Measurements from ENCODE around the gene SORCS2.
"Not testable (repeated sequence)": the region's sequence is repeated elsewhere in the genome, so short reads cannot be mapped to it uniquely, and the experiment has no call there.

SORCS2 gene

DNA sequence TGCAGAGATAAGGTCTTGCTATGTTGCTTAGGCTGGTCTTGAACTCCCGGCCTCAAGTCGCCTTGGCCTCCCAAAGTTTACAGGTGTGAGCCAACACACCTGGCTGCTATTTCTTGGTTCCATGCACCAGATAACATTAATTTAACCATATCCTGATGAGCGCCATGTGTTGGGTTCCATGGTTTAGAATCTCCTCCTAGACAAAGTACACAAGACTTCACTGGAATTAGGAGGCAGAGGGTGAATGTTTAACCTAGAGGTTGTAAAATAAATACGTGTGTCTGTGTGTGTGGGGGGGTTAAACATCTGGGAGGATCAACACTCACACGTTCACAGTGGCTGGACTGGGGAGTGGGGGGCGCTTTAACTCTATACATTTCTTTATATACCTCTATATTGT is 32.4 kb upstream of the SORCS2 start:
- no peak for DNase-seq (ENCODE audit: insufficient read length, low spot score)
- no peak for FAIRE-seq

DNA sequence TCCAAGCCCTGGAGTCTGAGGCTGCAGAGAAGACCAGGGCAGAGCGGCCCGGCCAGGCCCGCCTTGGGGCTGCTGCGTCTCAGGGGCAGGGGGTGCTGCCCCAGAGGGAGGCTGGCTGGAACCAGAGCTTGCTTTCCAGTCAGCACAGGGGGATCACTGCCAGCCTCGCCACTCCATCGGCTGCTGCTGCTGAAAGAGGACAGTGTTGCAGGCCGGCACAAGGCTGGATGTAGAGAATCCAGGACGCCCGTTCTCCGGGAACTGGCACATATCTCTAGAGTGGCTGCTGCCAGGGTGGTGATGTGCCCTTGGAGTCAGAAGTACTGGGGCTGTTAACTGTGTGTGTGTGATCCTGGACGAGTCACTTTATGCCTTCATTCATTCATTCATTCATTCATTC is 31.9 kb upstream of the SORCS2 start:
- no peak for DNase-seq (ENCODE audit: insufficient read length, low spot score)

DNA sequence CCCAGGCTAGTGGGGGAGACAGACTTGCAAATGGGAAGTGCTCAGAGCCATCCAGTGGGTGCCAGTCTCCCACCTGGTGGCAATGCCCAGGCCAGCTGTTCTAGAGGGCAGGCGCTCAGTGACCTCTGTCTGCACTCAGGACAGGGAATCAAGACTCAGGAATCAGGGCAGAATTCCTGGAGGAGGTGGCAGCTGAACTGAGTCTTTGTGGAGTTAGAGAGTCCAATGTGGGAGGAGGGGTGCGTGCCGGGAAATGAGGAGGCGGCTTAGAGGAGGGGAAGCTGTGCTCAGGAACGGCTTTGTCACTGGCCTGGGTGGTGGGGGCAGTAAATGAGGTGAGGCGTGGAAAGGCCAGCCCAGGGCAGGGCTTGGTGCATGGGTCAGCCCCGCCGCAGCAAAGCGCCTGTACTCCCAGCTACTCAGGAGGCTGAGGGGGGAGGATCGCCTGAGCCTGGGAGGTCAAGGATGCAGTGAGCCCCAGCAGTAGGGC is 31.3 kb upstream of the SORCS2 start:
- FAIRE-seq (no peak), DNase-seq (ENCODE audit: insufficient read length, low spot score) (no peak)

More for the DNA sequence above, 31.9 kb upstream of the SORCS2 start:
- FAIRE-seq, result no peak

DNA sequence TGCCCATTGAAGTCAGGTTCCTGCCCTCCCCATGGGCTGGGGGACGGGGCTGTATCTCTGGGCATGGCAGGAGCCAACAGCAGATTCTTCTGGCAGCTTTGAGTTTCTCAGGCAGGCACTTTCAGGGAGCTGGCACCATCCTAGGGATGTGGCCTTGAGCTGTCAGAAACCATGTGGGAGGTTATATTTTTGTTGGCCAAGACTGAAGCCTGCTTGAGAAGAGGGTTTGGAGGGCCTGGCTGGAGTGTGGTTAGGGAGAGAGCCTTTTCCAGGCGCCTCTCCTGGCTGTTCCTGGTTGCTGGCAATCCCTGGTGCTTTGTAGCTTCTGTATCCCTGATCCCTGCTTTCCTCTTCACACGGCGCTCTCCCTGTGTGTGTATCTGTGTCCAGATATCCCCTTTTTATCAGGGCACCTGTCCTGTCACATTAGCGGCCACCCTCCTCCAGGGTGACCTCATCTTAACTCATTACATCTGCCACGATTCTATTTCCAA is 30.6 kb upstream of the SORCS2 start:
- FAIRE-seq, result no peak
- DNase-seq (ENCODE audit: insufficient read length, low spot score), result no peak

DNA sequence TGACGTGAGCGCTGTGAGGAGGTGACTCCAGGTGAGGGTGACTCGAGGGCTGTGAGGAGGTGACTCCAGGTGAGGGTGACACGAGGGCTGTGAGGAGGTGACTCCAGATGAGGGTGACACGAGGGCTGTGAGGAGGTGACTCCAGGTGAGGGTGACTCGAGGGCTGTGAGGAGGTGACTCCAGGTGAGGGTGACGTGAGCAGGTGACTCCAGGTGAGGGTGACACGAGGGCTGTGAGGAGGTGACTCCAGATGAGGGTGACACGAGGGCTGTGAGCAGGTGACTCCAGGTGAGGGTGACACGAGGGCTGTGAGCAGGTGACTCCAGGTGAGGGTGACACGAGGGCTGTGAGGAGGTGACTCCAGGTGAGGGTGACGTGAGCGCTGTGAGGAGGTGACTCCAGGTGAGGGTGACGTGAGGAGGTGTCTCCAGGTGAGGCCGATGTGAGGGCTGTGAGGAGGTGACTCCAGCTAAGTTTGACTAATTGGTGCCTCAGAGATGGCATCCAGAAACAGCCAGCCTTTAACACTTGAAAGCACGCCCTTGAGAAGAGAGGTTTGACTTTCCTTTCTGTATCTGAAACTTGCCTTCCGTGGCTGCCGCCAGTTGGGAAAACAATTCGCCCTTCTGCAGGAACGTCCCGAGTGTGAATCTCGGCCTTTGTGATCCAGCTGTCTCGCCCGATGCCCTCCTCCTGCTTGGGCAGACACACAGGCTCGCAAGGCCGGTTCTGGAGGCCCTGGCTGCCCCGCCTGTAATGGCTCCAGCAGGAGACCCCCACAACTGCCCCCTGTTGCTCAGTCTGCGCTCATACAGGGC is 27.1 kb upstream of the SORCS2 start:
- not testable (repeated sequence) for DNase-seq (ENCODE audit: insufficient read length, low spot score)
- peak; percentile 76 for FAIRE-seq

DNA sequence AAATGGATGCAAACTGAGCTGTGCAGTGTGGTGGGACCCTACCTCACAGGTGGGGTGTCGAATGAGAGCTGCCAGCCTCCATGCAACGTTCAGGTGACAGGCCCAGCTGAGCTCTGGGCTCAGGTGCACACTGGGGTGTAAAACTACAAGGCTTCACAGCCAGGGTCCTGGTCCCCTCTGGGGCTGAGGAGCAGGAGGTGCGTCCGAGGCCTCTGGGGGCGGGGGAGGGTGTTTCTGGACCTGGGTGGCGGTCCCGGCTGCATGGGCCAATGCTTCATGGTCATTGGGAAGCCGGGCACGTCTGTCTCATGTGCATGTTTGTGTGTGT is 26.5 kb upstream of the SORCS2 start:
- FAIRE-seq (no peak), DNase-seq (ENCODE audit: insufficient read length, low spot score) (no peak)

DNA sequence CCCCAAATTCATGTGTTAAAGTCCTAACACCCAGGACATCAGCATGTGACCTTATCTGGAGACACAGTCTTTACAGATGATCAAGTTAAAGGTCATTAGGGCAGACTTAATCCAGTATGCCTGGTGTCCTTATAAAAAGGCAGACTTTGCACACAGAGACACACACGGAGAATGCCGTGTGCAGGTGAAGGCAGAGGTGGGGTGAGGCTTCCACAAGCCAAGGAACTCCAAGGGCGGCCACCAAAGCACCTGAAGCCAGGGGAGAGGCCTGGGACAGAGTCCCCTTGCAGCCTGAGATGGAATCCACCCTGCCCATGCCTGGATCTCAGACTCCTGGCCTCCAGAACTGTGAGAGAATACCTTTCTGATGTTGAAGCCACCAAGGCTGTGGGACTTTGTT is 26.1 kb upstream of the SORCS2 start:
- FAIRE-seq (no peak), DNase-seq (ENCODE audit: insufficient read length, low spot score) (no peak)

DNA sequence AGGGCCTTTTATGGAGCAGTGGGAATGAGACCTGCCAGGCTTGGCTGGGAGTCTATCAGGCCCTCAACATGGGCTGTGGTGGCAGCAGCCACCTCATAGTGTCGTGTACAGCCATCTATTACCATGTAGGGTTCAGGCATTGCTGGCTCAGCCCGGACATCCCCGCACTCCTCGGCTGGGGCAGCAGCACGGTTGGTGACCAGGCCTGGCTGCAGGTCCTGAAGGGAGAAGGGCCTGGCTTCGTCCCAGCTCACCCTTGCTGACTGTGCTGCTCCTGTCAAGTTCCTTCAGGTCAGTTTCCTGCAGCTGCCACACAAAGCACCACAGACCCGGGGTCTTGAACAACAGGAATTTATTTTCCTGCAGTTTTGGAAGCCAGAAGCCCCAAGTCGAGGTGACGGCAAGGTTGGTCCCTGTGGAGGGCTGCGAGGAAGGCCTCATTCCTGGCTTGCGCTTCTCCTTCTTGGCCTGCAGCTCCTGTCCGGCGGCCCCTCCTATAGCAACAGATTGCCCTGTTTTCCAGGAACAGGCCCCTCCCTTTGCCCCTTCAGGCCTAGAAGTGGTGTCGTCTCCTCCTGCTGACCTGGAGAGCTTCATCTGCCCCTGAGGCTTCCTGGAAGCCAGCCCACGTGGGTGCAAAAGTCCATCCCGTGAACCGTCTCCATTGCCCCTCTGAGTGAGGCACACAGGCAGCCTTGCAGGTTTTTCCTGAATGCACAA is 25.2 kb upstream of the SORCS2 start:
- FAIRE-seq, result no peak
- no peak for DNase-seq (ENCODE audit: insufficient read length, low spot score)

DNA sequence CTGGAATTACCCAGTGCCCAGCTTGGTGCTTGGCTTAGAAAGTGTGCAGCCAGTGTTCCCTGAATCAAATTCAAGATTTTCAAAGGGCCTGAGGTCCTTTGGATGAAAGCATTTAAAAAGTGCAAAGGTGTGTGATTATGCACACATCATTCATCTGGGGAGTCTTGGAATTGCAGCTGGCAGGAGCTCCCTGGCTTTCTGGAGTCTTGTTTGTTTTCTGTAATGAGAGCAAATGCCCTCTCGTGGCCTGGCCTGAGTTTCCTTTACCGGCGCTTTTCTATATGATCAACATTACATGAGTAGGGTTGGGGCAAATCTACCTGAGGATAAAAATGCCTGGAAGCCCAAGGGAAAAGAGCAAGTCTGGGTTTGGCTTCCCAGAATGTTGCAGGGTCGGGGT is 24.6 kb upstream of the SORCS2 start:
- no peak for DNase-seq (ENCODE audit: insufficient read length, low spot score)
- FAIRE-seq, result no peak

DNA sequence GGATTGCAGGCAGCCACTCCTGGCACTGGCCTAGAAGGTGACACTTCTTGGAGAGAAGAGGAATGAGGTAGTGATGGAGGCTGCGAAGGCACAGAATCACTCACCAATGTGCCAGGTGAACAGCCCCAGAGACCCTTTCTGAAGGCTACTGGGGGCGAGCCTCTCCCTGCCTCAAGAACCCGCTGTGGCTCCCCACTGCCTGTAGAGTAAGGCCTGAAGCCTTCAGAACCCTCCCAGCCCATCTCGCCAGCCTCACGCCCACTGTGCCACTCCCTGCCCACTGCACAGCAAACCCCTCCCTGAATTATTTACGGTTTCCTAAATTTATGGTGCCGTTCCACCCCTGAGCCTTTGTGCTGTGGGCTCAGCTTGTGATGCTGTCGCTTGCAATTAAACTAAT is 24.2 kb upstream of the SORCS2 start:
- DNase-seq (ENCODE audit: insufficient read length, low spot score), result no peak
- no peak for FAIRE-seq

DNA sequence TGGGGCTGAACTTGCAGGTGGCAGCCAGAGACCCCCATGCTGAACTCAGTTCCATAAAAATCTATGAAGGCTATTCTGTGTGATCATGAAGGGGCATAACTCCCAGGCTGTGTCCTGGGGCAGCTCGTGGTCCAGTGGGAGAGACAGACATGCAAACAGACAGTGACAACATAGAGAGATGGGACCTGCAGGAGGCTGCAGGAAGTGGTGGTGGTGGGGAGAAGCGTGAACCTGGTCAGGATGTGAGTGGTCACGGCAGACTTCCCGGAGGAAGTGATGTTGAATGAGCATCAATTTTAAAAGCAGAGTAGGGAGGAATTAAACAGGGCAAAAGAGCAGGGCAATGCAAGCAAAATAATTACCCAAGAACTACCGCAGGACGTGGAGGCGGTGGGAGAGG is 23.2 kb upstream of the SORCS2 start:
- FAIRE-seq (no peak), DNase-seq (ENCODE audit: insufficient read length, low spot score) (no peak)

DNA sequence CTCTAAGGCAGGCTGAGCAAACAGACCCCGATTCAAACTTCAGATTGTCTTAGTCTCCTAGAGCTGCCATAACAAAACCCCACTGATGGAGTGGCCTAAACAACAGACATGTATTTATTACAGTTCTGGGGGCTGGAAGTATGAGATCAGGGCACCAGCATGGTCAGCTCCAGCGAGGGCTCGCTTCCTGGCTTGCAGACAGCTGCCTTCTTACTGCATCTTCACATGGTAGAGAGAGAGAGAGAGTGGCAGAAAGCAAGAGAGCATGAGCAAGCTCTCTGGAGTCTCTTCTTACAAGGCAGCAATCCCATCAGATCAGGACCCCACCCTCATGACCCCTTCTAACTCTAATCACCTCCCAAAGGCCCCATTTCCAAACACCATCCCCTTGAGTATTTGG is 22.3 kb upstream of the SORCS2 start:
- no peak for DNase-seq (ENCODE audit: insufficient read length, low spot score)
- FAIRE-seq, result no peak

DNA sequence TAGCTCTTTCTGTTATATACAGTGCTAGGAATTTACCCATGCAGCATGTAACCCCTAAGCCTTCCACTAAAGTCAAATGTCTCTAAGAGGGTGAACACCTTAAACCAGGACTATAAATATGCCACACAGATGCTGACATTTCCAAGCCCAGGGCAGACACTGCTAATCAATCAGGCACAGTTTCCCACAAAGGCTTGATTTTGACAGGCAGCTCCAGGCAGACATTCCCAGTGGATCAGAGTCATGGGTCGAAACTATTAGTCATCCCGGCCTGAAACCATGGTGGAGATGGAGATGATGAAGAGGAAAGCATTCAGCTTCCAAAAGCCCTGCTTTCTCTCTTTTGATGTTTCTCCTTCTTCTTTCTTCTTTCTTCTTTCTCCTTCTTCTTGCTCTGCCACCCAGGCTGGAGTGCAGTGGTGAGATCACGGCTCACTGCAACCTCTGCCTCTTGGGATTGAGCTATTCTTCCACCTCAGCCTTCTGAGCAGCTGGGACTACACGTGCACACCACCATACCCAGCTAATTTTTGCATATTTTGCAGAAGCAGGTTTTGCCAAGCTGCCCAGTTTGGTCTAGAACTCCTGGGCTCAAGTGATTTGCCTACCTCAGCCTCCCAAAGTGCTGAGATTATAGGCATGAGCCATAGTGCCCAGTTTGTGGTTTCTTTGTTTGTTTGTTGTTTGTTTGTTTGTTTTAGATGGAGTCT is 21.0 kb upstream of the SORCS2 start:
- FAIRE-seq (no peak), DNase-seq (ENCODE audit: insufficient read length, low spot score) (no peak)

DNA sequence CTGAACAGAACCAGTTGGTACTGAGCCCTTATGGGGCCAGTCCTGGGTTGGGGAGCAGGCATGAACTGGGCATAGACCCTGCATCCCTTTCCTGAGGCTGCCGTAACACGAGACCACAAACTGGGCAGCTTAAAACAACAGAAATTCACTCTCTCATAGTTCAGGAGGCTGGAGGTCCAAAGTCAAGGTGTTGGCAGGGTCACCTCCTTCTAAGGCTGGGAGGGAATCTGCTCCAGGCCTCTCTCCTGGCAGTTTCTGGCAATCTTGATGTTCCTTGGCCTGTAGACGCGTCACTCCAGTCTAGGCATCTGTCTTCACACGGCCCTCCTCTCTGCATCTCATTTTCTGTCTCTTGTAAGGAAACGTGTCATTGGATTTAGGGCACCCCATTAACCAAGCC is 19.8 kb upstream of the SORCS2 start:
- DNase-seq (ENCODE audit: insufficient read length, low spot score) (no peak), FAIRE-seq (no peak)

DNA sequence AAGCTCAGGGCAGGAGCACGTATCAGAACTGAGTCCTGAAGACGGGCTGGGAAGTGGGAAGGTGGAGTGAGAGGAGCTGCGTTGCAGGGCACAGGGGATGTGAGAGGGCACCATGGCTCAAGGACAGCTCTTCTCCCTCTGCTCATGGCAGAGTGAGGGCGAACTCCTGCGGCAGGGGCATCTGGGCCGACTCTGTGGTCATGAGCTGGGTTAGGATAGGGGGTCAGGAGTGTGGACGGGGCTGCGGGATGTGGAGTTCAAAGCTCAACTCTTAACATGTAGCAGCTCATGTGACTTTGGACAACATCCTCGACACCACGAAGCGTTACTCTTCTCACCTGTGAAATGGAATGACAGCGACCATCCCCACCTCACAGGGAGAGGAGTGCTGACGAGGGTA is 19.4 kb upstream of the SORCS2 start:
- DNase-seq (ENCODE audit: insufficient read length, low spot score) (no peak), FAIRE-seq (no peak)

DNA sequence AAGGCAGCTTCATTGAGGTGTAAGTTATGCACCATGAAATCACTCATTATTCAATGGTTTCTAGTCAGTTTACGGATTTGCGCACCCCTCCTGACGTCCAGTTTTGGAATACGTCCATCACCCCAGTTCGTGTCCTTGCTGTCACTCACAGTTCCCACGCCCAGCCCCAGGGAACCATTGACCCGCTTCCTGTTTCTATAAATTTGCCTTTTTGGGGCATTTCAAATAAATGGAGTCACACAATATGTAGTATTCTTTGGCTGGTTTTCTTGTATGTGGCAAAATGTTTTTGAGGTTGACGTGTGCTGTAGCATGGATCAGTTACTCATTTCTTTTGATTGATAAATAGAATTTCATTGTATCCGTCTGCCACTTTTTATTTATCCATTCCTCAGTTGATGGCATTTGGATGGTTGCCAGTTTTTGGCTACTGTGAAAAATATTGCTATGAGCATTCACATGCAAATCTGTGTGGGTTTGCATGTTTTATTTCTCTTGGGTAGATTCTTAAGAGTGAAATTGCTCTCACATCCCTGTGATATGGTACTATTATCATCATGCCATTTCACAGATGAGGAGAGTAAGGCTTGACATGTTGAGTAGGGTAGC is 18.4 kb upstream of the SORCS2 start:
- DNase-seq (ENCODE audit: insufficient read length, low spot score), result no peak
- FAIRE-seq, result no peak

DNA sequence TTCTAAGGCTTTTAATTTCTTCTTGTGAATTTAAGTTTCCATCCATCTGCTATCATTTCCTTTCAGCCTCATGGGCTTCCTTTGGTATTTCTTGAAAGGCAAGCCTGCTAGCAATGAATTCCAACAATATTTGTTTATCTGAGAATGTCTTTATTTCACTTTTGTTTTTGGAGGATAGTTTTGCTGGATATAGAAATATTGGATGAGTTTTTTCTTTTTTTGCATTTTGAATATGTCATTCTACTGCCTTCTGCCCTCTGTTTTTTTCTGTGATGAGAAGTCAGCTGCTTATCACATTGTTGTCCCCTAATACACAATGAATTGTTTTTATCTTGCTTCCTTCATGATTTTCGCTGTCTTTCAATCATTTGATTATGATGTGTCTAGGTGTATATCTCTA is 13.2 kb upstream of the SORCS2 start:
- no peak for FAIRE-seq
- DNase-seq (ENCODE audit: insufficient read length, low spot score), result no peak

DNA sequence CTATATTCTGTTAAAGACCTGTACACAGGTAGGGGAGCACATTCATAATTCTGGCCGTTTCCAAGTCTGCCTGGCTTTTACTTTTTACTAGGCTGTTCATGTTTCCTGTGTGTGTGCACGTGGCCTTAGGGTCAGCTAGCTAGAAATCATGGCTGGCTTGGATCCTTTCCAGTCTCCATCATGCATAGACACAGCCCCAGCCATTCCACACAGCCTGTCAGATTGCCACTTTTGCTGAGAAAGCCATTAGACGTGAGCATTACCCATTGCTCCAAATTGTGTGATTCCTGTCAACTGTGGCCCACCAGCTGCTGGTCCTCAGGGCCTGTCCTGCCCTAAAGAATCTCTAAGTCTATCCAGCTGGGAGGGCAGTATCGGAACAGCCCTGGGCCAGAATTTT is 11.4 kb upstream of the SORCS2 start:
- DNase-seq (ENCODE audit: insufficient read length, low spot score) (no peak), FAIRE-seq (no peak)

DNA sequence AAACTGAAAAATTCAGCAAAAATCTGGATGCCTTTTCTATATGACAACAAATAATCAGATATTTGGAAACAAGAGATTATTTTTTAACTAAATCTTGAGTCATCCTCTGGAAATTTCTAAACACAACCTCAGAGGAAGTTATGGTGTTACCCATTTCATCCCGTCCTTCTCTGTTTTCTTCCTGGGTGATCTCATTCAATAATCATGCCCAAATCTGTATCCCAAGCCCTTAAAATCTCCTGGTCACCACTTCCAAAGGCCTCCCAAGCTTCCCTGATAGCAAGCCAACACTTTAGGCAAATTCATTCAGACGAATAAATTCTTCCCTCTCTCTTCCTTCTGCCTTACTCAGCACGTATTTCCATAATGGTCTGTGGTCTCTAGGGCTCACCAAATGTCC is 9.7 kb upstream of the SORCS2 start:
- no peak for DNase-seq (ENCODE audit: insufficient read length, low spot score)
- FAIRE-seq, result no peak

DNA sequence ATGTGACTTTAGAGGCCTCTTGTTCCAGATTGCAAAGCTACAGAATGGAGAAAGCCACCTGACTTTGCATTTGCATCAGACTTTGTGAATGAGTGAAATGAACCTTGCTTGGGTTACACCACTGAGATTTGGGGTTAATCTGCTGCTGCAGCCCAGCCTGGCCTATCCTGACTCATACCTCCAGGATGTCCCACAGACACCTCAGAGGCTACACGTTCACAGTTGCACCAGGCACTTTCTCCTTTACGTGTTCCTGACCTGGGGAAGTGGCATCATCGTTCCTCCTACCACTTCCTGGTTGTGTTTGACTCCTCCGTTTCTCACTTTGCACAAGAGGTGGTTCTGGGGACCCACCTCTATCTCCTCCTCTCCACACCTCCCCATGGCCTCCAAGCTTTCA is 9.2 kb upstream of the SORCS2 start:
- no peak for FAIRE-seq
- no peak for DNase-seq (ENCODE audit: insufficient read length, low spot score)

DNA sequence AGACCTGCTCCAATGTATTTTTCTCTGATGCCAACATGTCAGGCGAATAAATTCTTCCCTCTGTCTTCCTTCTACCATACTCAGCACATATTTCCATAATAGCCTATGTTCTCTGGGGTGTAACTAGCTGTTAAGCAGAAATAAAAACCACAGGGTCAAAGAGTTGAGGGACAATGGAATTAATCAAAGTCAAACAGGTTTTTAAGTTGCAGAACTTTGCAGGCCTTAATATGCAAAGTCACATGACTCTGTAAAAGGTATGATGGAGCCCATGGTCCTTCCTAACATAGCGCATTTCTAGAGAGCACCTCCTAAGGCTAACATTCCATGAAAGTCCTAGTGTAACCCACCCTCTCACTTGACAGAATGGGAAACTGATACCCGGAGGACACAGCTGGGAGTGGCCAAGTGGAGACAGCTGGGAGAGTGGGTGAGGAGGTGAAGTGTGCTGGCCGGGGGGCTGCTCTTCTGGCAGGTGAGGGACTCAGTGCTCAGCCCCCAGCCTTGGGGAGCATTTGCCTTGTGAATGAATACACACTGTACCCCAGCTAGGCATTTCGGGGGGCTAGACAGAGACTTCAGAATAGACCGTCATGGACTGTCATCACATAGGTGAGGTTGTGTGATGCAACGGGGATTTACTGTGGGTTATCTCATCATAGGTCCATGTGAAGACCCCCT is 8.4 kb upstream of the SORCS2 start:
- no peak for FAIRE-seq

More for the DNA sequence above, 8.4 kb upstream of the SORCS2 start:
- no peak for DNase-seq (ENCODE audit: insufficient read length, low spot score)
